KOPT-K1 (cell line): ENCODE data around the gene ADAMTS20.
"Not testable (repeated sequence)": the region's sequence is repeated elsewhere in the genome, so short reads cannot be mapped to it uniquely, and the experiment has no call there.

Experiments used
- H3K27ac ChIP-seq: fragments of 200-600 bp; sonication (generic); 2 replicates; pipeline ENCODE4 v1.5.1; 2016; ENCODE audit warnings: antibody characterized with exemption, mild to moderate bottlenecking, low read depth, low read length; ENCODE audit not compliant: poor library complexity, severe bottlenecking
- H3K36me3 ChIP-seq: fragments of 200-600 bp; sonication (generic); 2 replicates; pipeline ENCODE4 v1.5.1; 2017; ENCODE audit warnings: antibody characterized with exemption, mild to moderate bottlenecking, low read length, moderate library complexity; ENCODE audit not compliant: insufficient read depth
- H3K9me3 ChIP-seq: fragments of 200-600 bp; sonication (generic); 2 replicates; pipeline ENCODE4 v1.5.1; 2017; ENCODE audit warnings: antibody characterized with exemption, low read length, mild to moderate bottlenecking; ENCODE audit not compliant: insufficient read depth, poor library complexity, severe bottlenecking

Gene ADAMTS20

DNA sequence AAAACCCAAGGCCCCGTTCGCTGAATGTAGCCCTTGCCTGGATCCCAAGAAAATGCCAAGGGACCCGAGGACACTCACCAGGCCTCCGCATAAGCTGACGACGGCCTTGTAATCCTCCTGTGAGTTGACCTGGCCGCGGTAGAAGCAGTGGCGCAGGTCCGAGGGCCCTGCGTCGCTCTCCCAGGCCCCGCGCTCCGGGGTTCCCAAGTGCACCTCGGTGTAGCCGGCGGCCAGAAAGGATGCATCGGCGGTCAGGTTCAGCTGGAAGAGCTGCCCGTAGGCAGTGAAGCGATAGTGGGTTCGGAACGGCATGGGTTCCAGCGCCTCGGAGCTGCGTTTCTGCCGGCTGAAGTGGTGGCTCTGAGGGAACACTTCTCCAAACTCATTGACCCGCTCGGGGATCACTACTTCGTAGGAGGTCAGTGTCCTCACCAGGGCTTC lies 1.2 kb downstream of the ADAMTS20 start:
- no peak overlapping the region for H3K27ac ChIP-seq
- H3K9me3 ChIP-seq, result peaks cover 9% of the 10 kb centered on the region
- no peaks in the 10 kb centered on the region for H3K36me3 ChIP-seq

DNA sequence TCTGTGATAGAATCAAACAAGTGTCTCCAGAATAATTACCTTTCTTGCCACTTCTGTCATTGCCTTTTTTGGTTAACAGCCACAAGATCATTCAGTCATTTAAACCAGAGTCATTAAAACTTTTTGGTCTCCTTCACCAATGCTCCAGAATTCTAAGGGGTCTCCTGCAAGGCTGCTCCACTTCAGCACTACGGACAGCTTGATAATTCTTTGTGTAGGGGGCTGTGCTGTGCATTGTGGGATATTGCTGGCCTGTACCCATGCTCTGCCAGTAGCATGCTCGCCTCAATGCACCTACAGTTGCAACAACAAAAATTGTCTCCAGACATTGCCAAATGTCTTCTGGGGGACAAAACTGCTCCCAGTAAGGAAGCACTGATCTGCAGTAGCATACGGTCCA lies 7.3 kb downstream of the ADAMTS20 start:
- Histone ChIP-seq H3K36me3 (no peaks in the 10 kb centered on the region), H3K27ac (no peak overlapping the region), H3K9me3 (no peaks in the 10 kb centered on the region)

DNA sequence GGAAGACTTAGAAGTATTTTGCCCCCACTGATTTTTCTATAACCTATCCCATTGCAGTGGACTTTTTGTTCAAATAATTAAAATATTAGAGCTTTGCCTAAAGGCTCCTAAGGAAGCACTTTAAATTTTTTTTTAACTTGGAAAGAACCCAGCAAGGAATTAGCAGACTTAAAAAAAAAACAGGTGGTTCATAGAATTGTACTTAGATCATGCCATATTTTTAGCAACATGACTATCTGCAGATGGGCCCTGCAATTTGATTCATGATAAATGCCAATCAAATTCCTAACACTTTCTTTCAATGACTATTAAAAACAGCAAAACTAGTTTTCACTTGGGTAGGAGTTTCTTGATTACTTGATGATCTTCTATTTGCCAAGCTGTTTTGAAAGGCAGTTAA lies 11.5 kb downstream of the ADAMTS20 start:
- H3K27ac ChIP-seq, result no peak overlapping the region
- no peaks in the 10 kb centered on the region for H3K9me3 ChIP-seq
- no peaks in the 10 kb centered on the region for H3K36me3 ChIP-seq

DNA sequence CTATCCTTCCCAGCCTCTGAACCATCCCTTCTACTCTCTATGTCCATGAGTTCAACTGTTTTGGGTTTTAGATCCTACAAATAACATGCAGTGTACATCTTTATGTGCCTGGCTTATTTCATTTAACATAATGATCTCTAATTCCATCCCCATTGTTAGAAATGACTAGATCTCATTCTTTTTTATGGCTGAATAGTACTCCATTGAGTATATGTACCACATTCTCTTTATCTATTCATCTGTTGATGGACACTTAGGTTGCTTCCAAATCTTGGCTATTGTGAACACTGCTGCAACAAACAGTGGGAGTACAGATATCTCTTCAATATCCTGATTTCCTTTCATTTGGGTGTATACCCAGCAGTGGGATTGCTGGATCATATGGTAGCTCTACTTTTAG lies 14.3 kb downstream of the ADAMTS20 start:
- H3K36me3 ChIP-seq, H3K27ac ChIP-seq, H3K9me3 ChIP-seq: not testable (repeated sequence)

GRCh38 chr12:43516045-43516444 lies 36.0 kb downstream of the ADAMTS20 start:
- H3K36me3 ChIP-seq, result no peaks in the 10 kb centered on the region
- H3K27ac ChIP-seq, result no peak overlapping the region
- H3K9me3 ChIP-seq, result no peaks in the 10 kb centered on the region

DNA sequence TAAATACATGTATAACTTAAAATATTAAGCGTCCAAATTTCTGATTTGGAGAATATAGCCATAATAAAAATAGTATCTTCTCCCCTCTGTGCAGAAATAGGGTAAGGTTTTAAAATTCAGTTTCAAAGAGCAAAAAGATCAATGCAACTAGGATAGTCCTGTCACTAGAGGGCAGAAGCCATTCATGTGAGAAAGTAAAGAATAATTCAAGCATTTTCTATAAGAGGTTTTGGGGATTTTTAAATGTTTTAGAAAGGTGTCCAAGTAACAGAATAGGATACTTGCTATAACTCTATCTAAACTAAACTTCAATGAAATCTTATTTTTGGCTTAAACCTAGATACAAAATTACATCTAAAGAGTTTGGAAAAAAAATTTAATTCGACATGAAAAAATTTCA lies 50.3 kb downstream of the ADAMTS20 start:
- H3K9me3 ChIP-seq, result no peaks in the 10 kb centered on the region
- no peaks in the 10 kb centered on the region for H3K36me3 ChIP-seq
- no peak overlapping the region for H3K27ac ChIP-seq

DNA sequence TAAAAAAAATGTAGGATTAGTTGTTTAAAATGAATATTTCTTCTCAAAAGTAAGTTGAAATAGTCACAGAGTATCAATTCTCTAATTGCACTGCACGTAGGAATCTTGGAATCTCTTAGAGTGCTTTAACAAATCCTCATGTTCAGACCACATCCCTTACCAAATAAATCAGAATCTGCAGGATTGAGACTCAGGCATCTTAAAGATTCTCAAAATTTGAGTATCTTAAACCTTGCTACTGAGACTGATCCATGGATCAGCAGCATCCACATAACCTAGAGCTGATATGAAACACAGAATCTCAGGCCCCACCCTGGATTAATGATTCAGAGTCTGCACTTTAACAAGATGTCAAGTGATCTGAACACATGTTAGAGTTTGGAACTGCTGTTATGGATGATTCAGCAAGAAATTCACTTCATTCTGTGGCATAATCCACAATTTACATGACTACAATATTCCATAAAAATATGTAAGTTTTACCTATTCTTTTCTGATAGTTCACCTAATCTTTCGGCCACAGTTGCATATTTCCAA lies 58.7 kb downstream of the ADAMTS20 start:
- no peaks in the 10 kb centered on the region for H3K9me3 ChIP-seq
- no peak overlapping the region for H3K27ac ChIP-seq

DNA sequence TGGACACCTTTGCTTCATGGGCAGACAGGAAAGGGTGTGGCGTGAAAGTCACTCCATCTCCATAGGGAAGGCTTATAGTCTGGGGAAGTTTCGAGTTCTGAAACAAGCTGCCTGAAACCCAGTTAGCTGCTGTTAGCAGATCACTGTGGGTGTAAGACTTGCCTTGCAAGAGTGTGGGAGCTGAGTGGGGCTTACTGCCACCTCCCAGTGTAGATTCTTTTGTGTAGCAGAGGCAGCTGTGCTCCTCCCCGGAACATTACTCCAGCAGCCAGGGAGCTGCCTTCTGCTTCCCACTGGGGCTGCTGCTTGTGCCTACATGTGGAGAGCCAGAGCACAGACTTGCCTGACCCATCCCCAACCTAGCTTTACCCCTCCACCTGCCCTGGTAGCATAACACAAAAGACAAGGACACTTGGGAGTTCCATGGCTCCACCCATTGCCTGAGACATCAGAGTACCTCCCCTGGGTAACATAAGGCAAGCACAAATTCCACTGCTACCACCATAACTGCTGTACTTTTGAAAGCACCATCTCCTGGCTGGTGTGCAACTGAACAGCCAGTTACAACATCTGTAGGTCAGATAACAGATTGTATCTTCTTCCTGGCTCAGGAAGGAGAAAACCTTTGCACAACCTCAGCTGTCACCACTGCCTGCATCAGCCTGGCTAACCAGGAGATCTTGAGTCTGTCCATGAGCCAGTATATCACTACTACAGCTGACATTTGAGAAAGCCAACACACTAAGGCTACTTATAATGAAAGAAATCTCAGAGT lies 69.5 kb downstream of the ADAMTS20 start:
- Histone ChIP-seq H3K9me3 (no peaks in the 10 kb centered on the region), H3K36me3 (no peaks in the 10 kb centered on the region), H3K27ac (no peak overlapping the region)

More for the DNA sequence above, 58.7 kb downstream of the ADAMTS20 start:
- H3K36me3 ChIP-seq, result no peaks in the 10 kb centered on the region

DNA sequence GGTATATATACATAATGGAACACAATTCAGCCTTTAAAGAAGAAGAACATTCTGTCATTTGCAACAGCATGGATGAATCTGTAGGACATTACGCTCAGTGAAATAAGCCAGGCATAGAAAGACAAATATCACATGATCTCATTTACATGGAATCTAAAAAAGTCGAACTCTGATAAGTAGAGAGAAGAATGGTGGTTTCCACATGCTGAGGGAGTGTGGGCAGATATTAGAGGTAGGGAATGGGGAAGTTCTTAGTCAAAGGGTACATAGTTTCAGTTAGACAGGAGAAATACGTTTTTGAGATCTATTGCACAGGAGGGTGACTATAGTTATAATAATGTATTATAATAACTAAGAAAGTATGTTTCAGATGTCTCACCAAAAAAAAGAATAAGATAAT lies 71.4 kb downstream of the ADAMTS20 start:
- Histone ChIP-seq H3K36me3 (no peaks in the 10 kb centered on the region), H3K27ac (no peak overlapping the region), H3K9me3 (no peaks in the 10 kb centered on the region)

GRCh38 chr12:43462741-43463140 lies 89.3 kb downstream of the ADAMTS20 start:
- no peaks in the 10 kb centered on the region for H3K9me3 ChIP-seq
- no peaks in the 10 kb centered on the region for H3K36me3 ChIP-seq
- no peak overlapping the region for H3K27ac ChIP-seq

DNA sequence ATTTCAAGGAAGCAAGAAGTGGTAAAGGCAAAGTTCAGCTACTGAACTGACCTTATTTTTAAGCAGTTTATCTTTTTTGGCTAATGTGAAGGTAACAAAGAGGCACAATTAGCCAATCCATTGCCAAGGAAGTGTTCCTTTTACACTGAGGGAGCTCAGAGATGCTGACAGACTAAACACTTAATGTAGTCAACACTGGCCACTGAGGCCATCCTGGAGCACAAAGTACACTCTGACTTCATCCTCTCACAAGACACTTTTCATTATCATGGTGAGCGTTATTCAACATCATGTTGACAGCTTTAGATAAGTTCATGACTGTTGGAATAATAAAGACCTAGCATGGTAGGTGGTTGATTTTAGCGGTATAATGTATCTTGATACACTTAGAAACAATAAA lies 89.9 kb downstream of the ADAMTS20 start:
- H3K9me3 ChIP-seq, result peaks cover 1% of the 10 kb centered on the region
- no peak overlapping the region for H3K27ac ChIP-seq
- no peaks in the 10 kb centered on the region for H3K36me3 ChIP-seq

- Histone ChIP-seq H3K36me3 (no peaks in the 10 kb centered on the region), H3K9me3 (peaks cover 10% of the 10 kb centered on the region), H3K27ac (no peak overlapping the region)
Measured at GRCh38 chr12:43459285-43459684, 92.7 kb downstream of the ADAMTS20 start.

DNA sequence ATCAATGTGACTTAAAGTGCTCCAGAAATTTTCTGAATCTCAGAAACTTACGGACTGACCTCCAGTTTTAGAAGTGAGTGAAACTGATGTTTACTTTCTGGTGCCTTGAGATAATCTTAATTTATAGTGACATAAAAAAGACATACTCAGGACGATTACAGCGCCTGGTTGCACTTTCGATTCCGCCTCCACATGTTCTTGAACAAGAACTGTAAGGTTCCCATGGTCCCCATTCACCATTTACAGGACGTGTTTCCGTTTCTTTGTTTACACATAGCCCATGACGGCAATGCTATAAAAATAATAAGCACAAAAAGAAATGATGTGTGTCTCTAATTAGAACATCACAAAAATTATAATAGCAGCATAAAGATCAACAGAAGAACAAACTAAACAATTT lies 98.2 kb downstream of the ADAMTS20 start:
- Histone ChIP-seq H3K27ac (no peak overlapping the region), H3K9me3 (peaks cover 10% of the 10 kb centered on the region), H3K36me3 (no peaks in the 10 kb centered on the region)

- no peaks in the 10 kb centered on the region for H3K9me3 ChIP-seq
- no peak overlapping the region for H3K27ac ChIP-seq
- H3K36me3 ChIP-seq, result no peaks in the 10 kb centered on the region
Measured at GRCh38 chr12:43444940-43445564, 107.0 kb downstream of the ADAMTS20 start.

DNA sequence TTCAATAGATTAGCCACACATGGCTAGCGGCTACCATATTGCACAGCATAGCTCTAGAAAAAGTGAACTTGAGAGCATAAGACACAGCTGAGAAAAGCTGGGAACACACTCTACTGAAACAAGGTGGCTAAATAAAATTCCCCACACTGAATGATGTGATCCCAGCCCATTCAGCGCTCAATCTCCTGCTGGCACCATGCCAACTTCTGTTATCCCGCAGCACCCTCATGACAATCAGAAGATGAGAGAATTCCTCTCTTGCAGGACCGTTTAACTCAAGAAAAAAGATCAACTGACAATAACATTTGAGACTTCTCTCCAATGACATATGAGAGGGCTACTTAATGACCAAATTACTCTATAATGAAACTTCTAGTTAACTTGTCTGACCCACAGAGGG lies 115.4 kb downstream of the ADAMTS20 start:
- Histone ChIP-seq H3K36me3 (no peaks in the 10 kb centered on the region), H3K9me3 (no peaks in the 10 kb centered on the region), H3K27ac (no peak overlapping the region)

DNA sequence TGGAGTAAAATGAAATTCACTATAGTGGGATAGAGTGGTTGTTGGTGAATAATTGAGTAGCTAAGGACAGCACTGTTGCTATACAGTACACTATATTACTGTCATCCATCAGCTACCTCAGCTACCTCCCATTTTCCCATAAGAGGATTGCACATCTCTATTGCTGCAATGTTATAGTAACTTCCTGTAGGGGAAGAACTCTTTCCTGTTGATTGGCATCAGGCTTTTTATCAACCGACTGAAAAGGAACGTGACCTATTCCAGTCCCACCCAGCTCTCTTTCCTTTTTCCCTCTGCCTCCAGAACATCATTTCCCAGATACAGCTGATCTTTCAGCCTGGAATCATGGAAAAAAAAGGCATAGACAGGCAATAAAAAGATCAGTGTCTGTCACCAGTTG lies 117.4 kb downstream of the ADAMTS20 start:
- Histone ChIP-seq H3K9me3 (no peaks in the 10 kb centered on the region), H3K36me3 (no peaks in the 10 kb centered on the region), H3K27ac (no peak overlapping the region)
